ENCODE data around the gene FOXC2.

Gene FOXC2

GRCh38 chr16:86556576-86556975 is 10.1 kb upstream of the FOXC2 start:
- no peak overlapping the region for H3K4me3 ChIP-seq (ENCODE audit: low read depth, low read length)
- TF ChIP-seq, protein P1, sequence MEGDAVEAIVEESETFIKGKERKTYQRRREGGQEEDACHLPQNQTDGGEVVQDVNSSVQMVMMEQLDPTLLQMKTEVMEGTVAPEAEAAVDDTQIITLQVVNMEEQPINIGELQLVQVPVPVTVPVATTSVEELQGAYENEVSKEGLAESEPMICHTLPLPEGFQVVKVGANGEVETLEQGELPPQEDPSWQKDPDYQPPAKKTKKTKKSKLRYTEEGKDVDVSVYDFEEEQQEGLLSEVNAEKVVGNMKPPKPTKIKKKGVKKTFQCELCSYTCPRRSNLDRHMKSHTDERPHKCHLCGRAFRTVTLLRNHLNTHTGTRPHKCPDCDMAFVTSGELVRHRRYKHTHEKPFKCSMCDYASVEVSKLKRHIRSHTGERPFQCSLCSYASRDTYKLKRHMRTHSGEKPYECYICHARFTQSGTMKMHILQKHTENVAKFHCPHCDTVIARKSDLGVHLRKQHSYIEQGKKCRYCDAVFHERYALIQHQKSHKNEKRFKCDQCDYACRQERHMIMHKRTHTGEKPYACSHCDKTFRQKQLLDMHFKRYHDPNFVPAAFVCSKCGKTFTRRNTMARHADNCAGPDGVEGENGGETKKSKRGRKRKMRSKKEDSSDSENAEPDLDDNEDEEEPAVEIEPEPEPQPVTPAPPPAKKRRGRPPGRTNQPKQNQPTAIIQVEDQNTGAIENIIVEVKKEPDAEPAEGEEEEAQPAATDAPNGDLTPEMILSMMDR (IDR thresholded peaks at IDR 0.05; ENCODE audit: low read depth, low read length), result no peak

DNA sequence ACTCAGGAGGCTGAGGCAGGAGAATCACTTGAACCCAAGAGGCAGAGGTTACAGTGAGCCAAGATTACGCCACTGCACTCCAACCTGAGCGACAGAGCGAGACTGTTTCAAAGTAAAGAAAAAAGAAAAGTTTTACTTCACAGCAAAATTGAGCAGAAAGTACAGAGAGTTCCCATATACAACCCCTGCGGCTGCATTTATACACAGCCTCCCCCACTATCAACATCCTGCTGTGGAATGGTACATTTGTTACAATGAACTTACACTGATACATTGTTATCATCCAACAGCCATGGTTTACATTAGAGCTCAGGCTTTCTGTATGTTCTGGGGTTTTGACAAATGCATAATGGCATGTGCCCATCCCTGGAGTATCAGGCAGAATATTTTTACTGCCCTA is 9.0 kb upstream of the FOXC2 start:
- no peak overlapping the region for H3K4me3 ChIP-seq (ENCODE audit: low read depth, low read length)
- TF ChIP-seq, protein P1 (IDR thresholded peaks at IDR 0.05; ENCODE audit: low read depth, low read length), result no peak

DNA sequence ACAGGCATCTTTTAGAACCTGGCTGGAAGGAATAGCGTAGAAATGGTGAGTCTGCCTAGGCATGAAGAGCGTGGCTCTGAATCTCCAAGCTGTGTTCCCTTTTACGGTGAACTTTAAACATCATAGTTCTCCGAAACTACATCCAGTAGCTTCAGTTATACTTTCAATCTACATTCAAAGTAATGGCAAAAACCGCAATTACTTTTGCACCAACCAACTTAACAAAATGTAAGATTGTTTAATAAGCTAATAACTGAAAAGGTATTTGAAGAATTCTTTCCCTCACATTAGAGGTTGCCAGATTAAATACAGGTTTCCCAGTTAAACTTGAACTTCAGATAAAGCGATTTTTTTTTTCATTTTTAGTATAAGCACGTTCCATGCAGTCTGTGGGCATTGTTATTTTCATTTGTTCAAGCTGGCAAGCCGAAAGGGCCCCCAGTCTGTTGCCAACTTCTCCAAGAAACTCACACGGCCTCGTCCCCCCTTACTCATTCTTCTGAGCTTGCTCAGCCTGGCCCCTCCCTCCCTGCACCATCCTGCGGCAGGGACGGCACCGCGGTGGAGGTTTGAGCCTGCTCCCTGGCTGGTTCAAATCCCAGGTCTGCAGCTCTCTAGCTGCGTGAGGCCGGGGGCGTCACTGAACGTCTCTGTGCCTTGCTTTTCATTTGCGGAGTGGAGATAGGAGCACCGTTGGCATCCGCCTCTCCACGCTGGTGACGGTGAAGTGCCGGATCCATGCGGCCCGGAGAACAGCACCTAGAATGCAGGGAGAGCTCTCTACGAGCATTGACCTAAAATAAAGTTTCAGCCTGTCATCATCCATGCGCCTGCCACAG is 8.1 kb upstream of the FOXC2 start:
- H3K4me3 ChIP-seq (ENCODE audit: low read depth, low read length), result no peak overlapping the region
- TF ChIP-seq, protein P1 (IDR thresholded peaks at IDR 0.05; ENCODE audit: low read depth, low read length), result no peak

DNA sequence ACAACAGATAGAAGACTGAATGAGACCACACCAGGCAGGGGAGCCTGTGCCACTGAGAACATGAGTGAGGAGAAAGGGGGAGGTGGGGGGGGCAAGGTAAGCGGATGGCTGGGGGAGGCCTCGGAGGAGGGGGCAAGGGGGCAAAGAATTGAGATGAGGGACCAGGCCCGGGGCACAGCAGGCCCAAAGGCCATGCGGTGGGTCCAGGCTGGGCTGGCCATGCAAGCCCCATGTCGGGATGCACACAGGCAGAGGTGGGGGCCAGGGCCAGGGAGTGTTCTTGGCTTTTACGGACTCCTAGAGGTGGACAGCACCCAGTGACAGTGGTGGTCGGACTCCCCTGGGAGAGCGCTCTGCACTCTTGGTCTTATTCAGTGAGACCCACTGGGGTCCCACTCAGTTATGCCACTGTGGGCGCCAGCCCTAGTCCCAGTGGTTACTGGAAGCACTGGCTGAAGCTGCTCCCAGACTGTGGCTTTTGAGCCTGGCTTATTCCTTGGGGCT is 6.8 kb upstream of the FOXC2 start:
- TF ChIP-seq, protein P1 (IDR thresholded peaks at IDR 0.05; ENCODE audit: low read depth, low read length), result no peak
- no peak overlapping the region for H3K4me3 ChIP-seq (ENCODE audit: low read depth, low read length)

DNA sequence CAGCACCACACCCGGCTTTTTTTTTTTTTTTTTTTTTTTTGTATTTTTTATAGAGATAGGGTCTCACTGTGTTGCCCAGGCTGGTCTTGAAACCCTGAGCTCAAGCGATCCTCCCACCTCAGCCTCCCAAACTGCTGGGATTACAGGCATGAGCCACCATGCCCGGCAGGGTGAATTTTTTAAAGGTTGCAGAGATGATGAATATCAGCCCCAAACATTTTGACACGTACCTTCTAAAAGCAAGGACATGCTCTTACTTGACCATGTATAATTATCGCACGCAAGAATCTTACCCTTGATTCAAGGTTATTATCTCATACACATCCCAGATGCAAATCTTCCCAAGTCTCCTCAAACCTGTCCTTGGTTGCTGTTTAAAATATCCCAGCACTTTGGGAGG is 4.3 kb upstream of the FOXC2 start:
- H3K4me3 ChIP-seq (ENCODE audit: low read depth, low read length), result no peak overlapping the region
- TF ChIP-seq, protein P1 (IDR thresholded peaks at IDR 0.05; ENCODE audit: low read depth, low read length), result no peak

DNA sequence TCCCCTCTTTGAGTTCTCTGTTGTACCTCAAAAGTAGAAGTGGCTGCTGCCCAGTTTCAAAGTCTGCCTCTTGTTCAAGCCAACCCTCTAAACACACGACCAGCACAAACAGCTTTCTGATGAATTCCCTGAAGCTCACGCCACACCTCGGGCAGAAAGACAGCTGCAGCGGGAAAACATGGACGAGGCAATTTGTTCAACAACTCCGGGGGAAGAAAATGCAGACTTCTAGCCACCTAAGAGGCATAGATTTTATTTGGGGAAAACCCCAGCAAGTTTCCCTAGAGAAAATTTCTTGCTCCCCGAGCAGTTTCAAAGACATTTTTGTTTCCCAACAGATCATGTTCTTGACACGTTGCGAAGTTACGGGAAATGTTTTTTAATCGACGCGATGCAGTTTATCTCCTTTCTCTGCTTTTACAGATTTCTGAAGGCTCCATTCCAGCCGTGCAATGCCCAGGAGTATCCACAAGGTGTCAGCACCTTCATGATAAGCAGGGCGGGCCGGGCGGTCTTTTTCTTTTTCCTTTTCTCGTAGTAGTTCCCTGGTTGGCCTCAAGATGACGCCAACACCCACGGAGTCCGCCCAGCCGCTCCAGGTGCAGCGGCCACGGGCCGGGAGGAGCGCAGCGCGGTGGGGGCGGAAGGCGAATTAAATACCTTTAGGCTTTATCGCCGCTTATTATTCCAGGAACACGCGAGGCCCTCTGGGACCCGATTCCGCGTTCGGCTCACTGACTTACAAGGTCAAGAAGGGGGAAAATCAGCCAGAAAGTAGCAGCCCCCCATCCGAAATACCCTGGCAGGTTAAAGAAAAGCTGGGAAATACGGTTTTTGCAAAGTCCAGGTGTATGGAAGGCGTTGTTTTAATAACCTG is 2.9 kb upstream of the FOXC2 start:
- peak overlapping the region; percentile 47 for H3K4me3 ChIP-seq (ENCODE audit: low read depth, low read length)
- TF ChIP-seq, protein P1 (IDR thresholded peaks at IDR 0.05; ENCODE audit: low read depth, low read length), result peak; percentile 100
